Glutamatergic neuron (in vitro differentiated cells): ENCODE results near the gene STAB2. TPM values are rescaled to one million over a fixed set of nuclear protein-coding genes. Genes with fewer than 3 reads are reported as not detected.

Source experiments
- DNase-seq: peaks from one replicate; pipeline ENCODE4 v3.0.0; 2022
- H3K27ac Mint-ChIP-seq: one replicate; pipeline ENCODE4 v1.8.0; 2020; ENCODE audit warnings: mild to moderate bottlenecking, mixed read lengths, inconsistent platforms; ENCODE audit not compliant: unreplicated experiment
- H3K27me3 Mint-ChIP-seq: one replicate; pipeline ENCODE4 v1.8.0; 2020; ENCODE audit warnings: mild to moderate bottlenecking, moderate library complexity, mixed read lengths, inconsistent platforms; ENCODE audit not compliant: unreplicated experiment
- H3K36me3 Mint-ChIP-seq: one replicate; pipeline ENCODE4 v1.8.0; 2020; ENCODE audit warnings: mild to moderate bottlenecking, mixed read lengths, inconsistent platforms; ENCODE audit not compliant: unreplicated experiment
- H3K4me1 Mint-ChIP-seq: one replicate; pipeline ENCODE4 v1.8.0; 2020; ENCODE audit warnings: mild to moderate bottlenecking, low read depth, mixed read lengths, inconsistent platforms; ENCODE audit not compliant: unreplicated experiment
- H3K4me3 Mint-ChIP-seq: one replicate; pipeline ENCODE4 v1.8.0; 2020; ENCODE audit warnings: mild to moderate bottlenecking, mixed read lengths, inconsistent platforms; ENCODE audit not compliant: unreplicated experiment
- H3K9me3 Mint-ChIP-seq: one replicate; pipeline ENCODE4 v1.8.0; 2020; ENCODE audit warnings: mild to moderate bottlenecking, moderate library complexity, mixed read lengths, inconsistent platforms; ENCODE audit not compliant: unreplicated experiment
- total RNA-seq: library from RNA; stranded (reverse); fragmentation: NEBNext Ultra II Directional; extraction: Animal tissue kit (Norgen Biotek cat#: 25700); gene quantifications from one replicate; pipeline ENCODE4 v1.2.1, GENCODE V29; 2021; ENCODE audit not compliant: unreplicated experiment
- TF ChIP-seq, protein P1 (sequence below): fragments of 200-600 bp; sonication (generic); IDR thresholded peaks from one replicate; pipeline ENCODE4 v1.5.0; 2021; ENCODE audit not compliant: partially characterized antibody, unreplicated experiment

Gene STAB2
- total RNA-seq, 1 donor from 2014 or later: not detected

DNA sequence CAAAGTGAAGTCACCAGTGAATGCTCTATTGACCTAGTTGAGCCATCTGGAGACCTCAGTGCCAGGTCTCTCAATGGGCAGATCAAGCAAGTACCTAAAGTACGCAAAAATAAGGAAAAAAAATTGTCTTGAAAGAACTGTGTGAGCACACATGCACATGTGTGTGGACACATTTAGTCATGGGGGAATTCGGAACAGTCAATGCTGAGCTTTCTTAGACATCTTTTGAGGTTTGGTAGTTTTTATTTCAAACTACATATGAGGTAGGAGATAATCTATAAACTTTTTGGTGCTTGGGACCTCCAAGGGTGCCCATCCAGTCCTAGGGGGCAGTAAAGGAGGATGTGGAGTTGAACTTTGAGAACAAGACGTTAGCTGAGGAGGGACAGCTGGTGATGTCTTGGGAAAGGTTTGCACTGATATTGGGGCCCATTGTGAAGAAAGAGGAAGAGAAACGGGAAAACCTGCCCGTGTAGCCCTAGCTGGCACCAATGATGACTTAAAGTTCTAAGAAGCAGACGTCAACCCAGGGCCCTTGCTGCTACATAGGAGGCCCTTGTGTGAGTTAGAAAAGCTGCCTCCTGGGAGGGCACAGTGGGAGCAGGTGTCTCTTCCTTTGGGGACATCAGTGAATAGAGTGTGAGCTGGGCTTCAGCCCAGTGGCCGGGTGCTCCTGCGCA, 129.6 kb downstream of the STAB2 start:
- Mint-ChIP-seq H3K4me1 (peaks cover 4% of the 10 kb centered on the region), H3K9me3 (peaks cover 1% of the 10 kb centered on the region), H3K36me3 (no peaks in the 10 kb centered on the region), H3K4me3 (no peak overlapping the region), H3K27me3 (no peaks in the 10 kb centered on the region), H3K27ac (no peak overlapping the region)
- DNase-seq: no peak
- TF ChIP-seq, protein P1, sequence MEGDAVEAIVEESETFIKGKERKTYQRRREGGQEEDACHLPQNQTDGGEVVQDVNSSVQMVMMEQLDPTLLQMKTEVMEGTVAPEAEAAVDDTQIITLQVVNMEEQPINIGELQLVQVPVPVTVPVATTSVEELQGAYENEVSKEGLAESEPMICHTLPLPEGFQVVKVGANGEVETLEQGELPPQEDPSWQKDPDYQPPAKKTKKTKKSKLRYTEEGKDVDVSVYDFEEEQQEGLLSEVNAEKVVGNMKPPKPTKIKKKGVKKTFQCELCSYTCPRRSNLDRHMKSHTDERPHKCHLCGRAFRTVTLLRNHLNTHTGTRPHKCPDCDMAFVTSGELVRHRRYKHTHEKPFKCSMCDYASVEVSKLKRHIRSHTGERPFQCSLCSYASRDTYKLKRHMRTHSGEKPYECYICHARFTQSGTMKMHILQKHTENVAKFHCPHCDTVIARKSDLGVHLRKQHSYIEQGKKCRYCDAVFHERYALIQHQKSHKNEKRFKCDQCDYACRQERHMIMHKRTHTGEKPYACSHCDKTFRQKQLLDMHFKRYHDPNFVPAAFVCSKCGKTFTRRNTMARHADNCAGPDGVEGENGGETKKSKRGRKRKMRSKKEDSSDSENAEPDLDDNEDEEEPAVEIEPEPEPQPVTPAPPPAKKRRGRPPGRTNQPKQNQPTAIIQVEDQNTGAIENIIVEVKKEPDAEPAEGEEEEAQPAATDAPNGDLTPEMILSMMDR: no peak

DNA sequence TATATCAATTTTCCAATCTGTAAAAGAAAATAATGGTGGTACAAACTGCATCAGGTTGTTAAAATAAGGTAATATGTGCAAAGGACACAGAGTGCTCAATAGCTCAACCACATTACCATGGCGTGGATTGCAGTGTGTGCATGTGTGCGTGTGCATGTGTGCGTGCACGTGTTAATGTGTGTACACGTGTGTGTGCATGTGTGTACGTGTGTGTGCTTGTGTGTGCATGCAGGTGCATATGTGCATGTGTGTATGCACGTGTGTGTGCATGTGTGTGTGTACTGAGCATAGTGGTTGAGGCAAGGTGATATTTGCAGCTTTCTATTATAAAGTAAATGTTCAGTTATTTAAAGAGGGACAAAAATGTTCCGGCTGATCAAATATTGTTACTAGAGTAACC, 138.3 kb downstream of the STAB2 start:
- TF ChIP-seq, protein P1: no peak
- DNase-seq: no peak
- no peak overlapping the region for H3K4me3 Mint-ChIP-seq
- no peaks in the 10 kb centered on the region for H3K4me1 Mint-ChIP-seq
- no peaks in the 10 kb centered on the region for H3K27me3 Mint-ChIP-seq
- no peaks in the 10 kb centered on the region for H3K36me3 Mint-ChIP-seq
- H3K9me3 Mint-ChIP-seq: peaks cover 1% of the 10 kb centered on the region
- H3K27ac Mint-ChIP-seq: no peak overlapping the region

DNA sequence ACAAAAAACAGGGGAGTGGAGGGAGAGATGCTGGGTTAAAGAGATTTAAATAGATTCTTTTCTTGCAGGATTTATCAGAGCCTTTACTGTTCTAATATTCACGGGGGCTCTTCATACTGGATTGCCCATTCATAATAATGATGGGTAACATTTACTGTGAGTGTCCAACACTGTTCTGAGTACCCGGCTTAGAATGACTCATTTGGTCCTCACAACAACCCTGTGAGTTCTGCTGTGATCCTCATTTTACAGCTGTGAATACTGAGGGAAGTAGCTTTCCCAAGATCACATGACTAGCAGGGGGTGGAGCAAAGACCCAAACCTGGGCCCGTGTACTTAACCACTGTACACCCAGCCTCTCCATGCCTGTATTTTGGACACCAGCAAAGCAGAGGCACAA, 140.6 kb downstream of the STAB2 start:
- Mint-ChIP-seq H3K27ac (no peak overlapping the region), H3K27me3 (no peaks in the 10 kb centered on the region), H3K4me3 (no peak overlapping the region), H3K4me1 (no peaks in the 10 kb centered on the region), H3K36me3 (no peaks in the 10 kb centered on the region), H3K9me3 (no peaks in the 10 kb centered on the region)
- TF ChIP-seq, protein P1: no peak
- no peak for DNase-seq

DNA sequence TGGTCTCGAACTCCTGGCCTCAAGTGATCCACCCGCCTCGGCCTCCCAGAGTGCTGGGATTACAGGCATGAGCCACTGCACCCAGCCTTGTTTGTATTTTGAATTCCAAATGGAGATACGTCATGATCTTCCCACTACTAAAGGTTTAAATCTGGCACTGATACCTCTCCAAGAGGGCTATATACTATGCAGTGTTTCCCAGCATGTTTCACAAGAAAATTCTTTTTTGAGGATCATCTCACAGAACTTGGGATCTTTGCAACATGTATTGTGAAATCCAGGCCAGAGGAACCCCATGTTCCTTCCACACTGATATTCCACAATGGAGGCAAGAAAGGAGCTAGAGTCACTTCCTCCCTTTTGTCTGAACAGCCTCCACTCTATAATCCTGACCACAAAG, 141.2 kb downstream of the STAB2 start:
- Mint-ChIP-seq H3K4me1 (no peaks in the 10 kb centered on the region), H3K4me3 (no peak overlapping the region), H3K27ac (no peak overlapping the region), H3K27me3 (no peaks in the 10 kb centered on the region), H3K36me3 (no peaks in the 10 kb centered on the region), H3K9me3 (no peaks in the 10 kb centered on the region)
- DNase-seq: no peak
- TF ChIP-seq, protein P1: no peak

DNA sequence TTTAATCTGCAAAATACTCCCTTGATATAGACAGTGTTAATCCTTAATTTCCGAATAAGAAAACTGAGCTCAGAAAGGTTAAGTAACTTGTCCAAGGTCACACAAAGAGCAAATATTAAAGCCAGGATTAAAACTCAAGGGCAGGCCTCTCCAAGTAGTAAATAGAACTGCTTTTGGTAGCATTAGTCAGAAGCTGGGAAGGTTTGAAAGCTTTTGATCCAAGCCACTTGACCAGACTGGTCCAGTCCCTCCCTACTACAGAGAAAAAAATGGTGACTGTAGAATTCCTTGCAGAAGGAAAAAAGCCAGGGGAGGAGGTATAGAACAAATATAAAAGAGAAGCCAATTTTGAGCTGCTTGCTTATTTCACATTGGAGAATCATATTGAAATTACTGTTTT, 142.4 kb downstream of the STAB2 start:
- Mint-ChIP-seq H3K9me3 (no peaks in the 10 kb centered on the region), H3K27ac (no peak overlapping the region), H3K27me3 (no peaks in the 10 kb centered on the region), H3K36me3 (no peaks in the 10 kb centered on the region), H3K4me3 (no peak overlapping the region), H3K4me1 (no peaks in the 10 kb centered on the region)
- no peak for DNase-seq
- TF ChIP-seq, protein P1: no peak
